ENCODE results near the gene DHDDS.

DNA sequence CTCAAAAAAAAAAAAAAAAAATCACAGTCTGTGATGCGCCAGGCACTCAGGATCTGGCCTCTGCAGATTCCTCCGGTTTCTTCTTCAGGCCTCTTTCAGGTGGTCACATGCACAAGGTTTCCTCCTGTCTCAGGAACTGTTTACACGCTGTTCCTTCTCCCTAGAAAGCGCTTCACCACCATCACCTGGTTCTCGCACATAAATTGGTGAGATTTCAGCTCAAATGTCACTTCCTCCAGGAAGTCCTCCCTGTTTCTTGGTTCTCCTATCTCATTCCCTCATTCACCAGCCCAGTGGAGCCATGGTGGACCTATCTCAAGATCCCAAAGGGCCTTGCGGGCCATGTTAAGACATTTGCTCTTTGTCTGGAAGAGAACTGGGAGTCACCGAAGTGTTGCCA is 66.8 kb downstream of the DHDDS start:
- TF ChIP-seq POLR2A (IDR thresholded peaks at IDR 0.05): no peak
- TF ChIP-seq, protein P1, sequence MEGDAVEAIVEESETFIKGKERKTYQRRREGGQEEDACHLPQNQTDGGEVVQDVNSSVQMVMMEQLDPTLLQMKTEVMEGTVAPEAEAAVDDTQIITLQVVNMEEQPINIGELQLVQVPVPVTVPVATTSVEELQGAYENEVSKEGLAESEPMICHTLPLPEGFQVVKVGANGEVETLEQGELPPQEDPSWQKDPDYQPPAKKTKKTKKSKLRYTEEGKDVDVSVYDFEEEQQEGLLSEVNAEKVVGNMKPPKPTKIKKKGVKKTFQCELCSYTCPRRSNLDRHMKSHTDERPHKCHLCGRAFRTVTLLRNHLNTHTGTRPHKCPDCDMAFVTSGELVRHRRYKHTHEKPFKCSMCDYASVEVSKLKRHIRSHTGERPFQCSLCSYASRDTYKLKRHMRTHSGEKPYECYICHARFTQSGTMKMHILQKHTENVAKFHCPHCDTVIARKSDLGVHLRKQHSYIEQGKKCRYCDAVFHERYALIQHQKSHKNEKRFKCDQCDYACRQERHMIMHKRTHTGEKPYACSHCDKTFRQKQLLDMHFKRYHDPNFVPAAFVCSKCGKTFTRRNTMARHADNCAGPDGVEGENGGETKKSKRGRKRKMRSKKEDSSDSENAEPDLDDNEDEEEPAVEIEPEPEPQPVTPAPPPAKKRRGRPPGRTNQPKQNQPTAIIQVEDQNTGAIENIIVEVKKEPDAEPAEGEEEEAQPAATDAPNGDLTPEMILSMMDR (IDR thresholded peaks at IDR 0.05): no peak

Measured in uterus (tissue), 2 donors.